HCT116 (cell line): ENCODE measurements around the gene CELA3B. TPM values are rescaled to one million over a fixed set of nuclear protein-coding genes. Genes with fewer than 3 reads are reported as not detected.

Experiments used
- ATAC-seq: fragments of 200-7000 bp; cut with Tn5 transposase; 2 replicates; pipeline ENCODE4 v1.9.1; 2020; ENCODE audit warnings: mild to moderate bottlenecking, moderate library complexity
- BruUV-seq: library from RNA; stranded (reverse); fragments of 400-500 nt; replicated peaks from 2 replicates; lab custom pipeline; 2021; lab: Mats Ljungman, UMichigan
- CTCF ChIA-PET: fragments of 300-600 bp; sonication (Branson Sonifier 250); formaldehyde crosslinking; loops from one replicate; lab custom pipeline; 2021; ENCODE audit warnings: antibody characterized with exemption; lab: Charles Lee
- POLR2A ChIA-PET: fragments of 300-600, 350-600 bp; sonication (Branson Sonifier 250); formaldehyde crosslinking; loops from one replicate; lab custom pipeline; 2021; ENCODE audit warnings: antibody characterized with exemption; lab: Charles Lee
- RAD21 ChIA-PET, 2 experiments: fragments of 300-600 bp; sonication (Branson Sonifier 250); formaldehyde crosslinking; loops; one replicate each; lab custom pipeline; 2023; ENCODE audit warnings: low total read pairs in 2 of 2; ENCODE audit not compliant: uncharacterized antibody in 2 of 2, unreplicated experiment in 2 of 2, low non-redundant PET in 1 of 2; lab: Charles Lee
- DNase-seq: peaks from one replicate; pipeline ENCODE4 v3.0.0-alpha.2; 2010; ENCODE audit warnings: low read depth, low spot score
- H2AFZ ChIP-seq: fragments of 200-600 bp; shearing (Covaris generic), sonication (generic); 2 replicates; pipeline ENCODE4 v1.6.1; 2017; ENCODE audit warnings: low read depth, mixed run types, mixed read lengths, antibody characterized with exemption, low read length; ENCODE audit not compliant: poor library complexity, severe bottlenecking
- H3K27ac ChIP-seq: 2 replicates; pipeline ENCODE4 v1.5.1; 2012; ENCODE audit warnings: low read depth, low read length
- H3K27me3 ChIP-seq: fragments of 200-600 bp; sonication (generic); 2 replicates; pipeline ENCODE4 v1.6.1; 2016; ENCODE audit warnings: mixed run types, low read length, mixed read lengths; ENCODE audit not compliant: insufficient read depth
- H3K36me3 ChIP-seq, 2 experiments: fragments of 200-500 bp in 1 of 2; fragments of 200-600 bp in 1 of 2; sonication (Bioruptor generic) in 1 of 2; sonication (generic) in 1 of 2; 2 replicates each; pipeline versions ENCODE4 v1.5.1 to v1.6.1; 2014 to 2016; ENCODE audit warnings: low read length in 2 of 2, inconsistent platforms in 1 of 2, mixed read lengths in 1 of 2, mixed run types in 1 of 2; ENCODE audit not compliant: insufficient read depth in 2 of 2, control insufficient read depth in 1 of 2
- H3K4me1 ChIP-seq, 2 experiments: fragments of 200-600 bp in 1 of 2; sonication (generic) in 1 of 2; 2 replicates each; pipeline versions ENCODE4 v1.5.1 to v1.6.1; 2012 to 2017; ENCODE audit warnings: low read length in 2 of 2, inconsistent platforms in 1 of 2, mild to moderate bottlenecking in 1 of 2, mixed read lengths in 1 of 2, mixed run types in 1 of 2, moderate library complexity in 1 of 2; ENCODE audit not compliant: insufficient read depth in 2 of 2, control insufficient read depth in 1 of 2
- H3K4me2 ChIP-seq: fragments of 200-600 bp; sonication (generic); 2 replicates; pipeline ENCODE4 v1.6.1; 2017; ENCODE audit warnings: mixed run types, low read length, mixed read lengths
- H3K4me3 ChIP-seq, 2 experiments: fragments of 200-600 bp in 1 of 2; sonication (generic) in 1 of 2; replicated peaks in 1 of 2; 2 replicates each; pipeline ENCODE4 v1.5.1; 2011 to 2016; ENCODE audit warnings: low read length in 2 of 2, control low read depth in 1 of 2, low read depth in 1 of 2, mild to moderate bottlenecking in 1 of 2, mixed read lengths in 1 of 2, mixed run types in 1 of 2
- H3K79me2 ChIP-seq: fragments of 200-600 bp; sonication (generic); 2 replicates; pipeline ENCODE4 v1.6.1; 2017; ENCODE audit warnings: mild to moderate bottlenecking, mixed run types, low read length, moderate library complexity, mixed read lengths; ENCODE audit not compliant: insufficient read depth
- H3K9ac ChIP-seq: fragments of 200-600 bp; sonication (generic); 2 replicates; pipeline ENCODE4 v1.6.1; 2016; ENCODE audit warnings: low read length, mixed read lengths
- H3K9me2 ChIP-seq: fragments of 200-600 bp; sonication (generic), shearing (Covaris generic); 2 replicates; pipeline ENCODE4 v1.6.1; 2017; ENCODE audit warnings: mixed run types, mild to moderate bottlenecking, moderate library complexity; ENCODE audit not compliant: insufficient read depth
- H3K9me3 ChIP-seq, 2 experiments: fragments of 200-500 bp in 1 of 2; fragments of 200-600 bp in 1 of 2; sonication (Bioruptor generic) in 1 of 2; sonication (generic) in 1 of 2; 2 replicates each; pipeline ENCODE4 v1.6.1; 2014 to 2017; ENCODE audit warnings: low read length in 2 of 2, mixed read lengths in 2 of 2, inconsistent platforms in 1 of 2, low read depth in 1 of 2, mild to moderate bottlenecking in 1 of 2, mixed run types in 1 of 2, moderate library complexity in 1 of 2; ENCODE audit not compliant: control insufficient read depth in 1 of 2, insufficient read depth in 1 of 2
- H4K20me1 ChIP-seq: fragments of 200-600 bp; sonication (generic), shearing (Covaris generic); 2 replicates; pipeline ENCODE4 v1.6.1; 2017; ENCODE audit warnings: mixed run types, mild to moderate bottlenecking, moderate library complexity; ENCODE audit not compliant: insufficient read depth
- CBX3 ChIP-seq: IDR thresholded peaks from 2 replicates; pipeline ENCODE4 v1.6.1; 2012; ENCODE audit warnings: low read depth
- CEBPB ChIP-seq: IDR thresholded peaks from 2 replicates; pipeline ENCODE4 v1.6.1; 2012; ENCODE audit warnings: low read depth
- EGR1 ChIP-seq: IDR thresholded peaks from 2 replicates; pipeline ENCODE4 v1.6.1; 2012; ENCODE audit warnings: low read depth
- EZH2phosphoT487 ChIP-seq: fragments of 200-600 bp; IDR thresholded peaks from 2 replicates; pipeline ENCODE4 v1.6.1; 2018; ENCODE audit warnings: antibody characterized with exemption, borderline replicate concordance
- FOSL1 ChIP-seq: IDR thresholded peaks from 2 replicates; pipeline ENCODE4 v1.6.1; 2012; ENCODE audit warnings: low read depth
- JUND ChIP-seq: IDR thresholded peaks from 2 replicates; pipeline ENCODE4 v1.6.1; 2012
- POLR2A ChIP-seq: IDR thresholded peaks from 2 replicates; pipeline ENCODE4 v1.7.0; 2011; ENCODE audit warnings: borderline replicate concordance; ENCODE audit not compliant: insufficient read depth, insufficient read length; ENCODE audit errors: extremely low read depth
- POLR2AphosphoS5 ChIP-seq: IDR thresholded peaks from 2 replicates; pipeline ENCODE4 v1.6.1; 2011; ENCODE audit warnings: mild to moderate bottlenecking, low read depth, low read length, moderate library complexity
- RAD21 ChIP-seq: IDR thresholded peaks from 2 replicates; pipeline ENCODE4 v1.6.1; 2012; ENCODE audit warnings: low read depth, mild to moderate bottlenecking
- SIN3A ChIP-seq: IDR thresholded peaks from 2 replicates; pipeline ENCODE4 v1.6.1; 2012; ENCODE audit warnings: low read depth
- SP1 ChIP-seq: IDR thresholded peaks from 2 replicates; pipeline ENCODE4 v1.6.1; 2012; ENCODE audit warnings: low read depth
- TCF7L2 ChIP-seq: IDR thresholded peaks from 2 replicates; pipeline ENCODE4 v1.7.0; 2011; ENCODE audit warnings: borderline replicate concordance, inconsistent platforms; ENCODE audit not compliant: insufficient read depth, insufficient read length; ENCODE audit errors: extremely low read depth
- YY1 ChIP-seq: IDR thresholded peaks from 2 replicates; pipeline ENCODE4 v1.6.1; 2011; ENCODE audit warnings: low read length, low read depth, moderate library complexity, mild to moderate bottlenecking; ENCODE audit not compliant: insufficient replicate concordance; ENCODE audit errors: extremely low read depth
- ZFX ChIP-seq: fragments of 450-650 bp; IDR thresholded peaks from 2 replicates; pipeline ENCODE4 v1.6.1; 2017
- ZNF274 ChIP-seq: fragments of 200-500 bp; sonication (Bioruptor generic); IDR thresholded peaks from 2 replicates; pipeline ENCODE4 v1.6.1; 2014; ENCODE audit warnings: mild to moderate bottlenecking, low read depth, low read length, inconsistent platforms
- intact Hi-C: fragments of 100-400 bp; cut with micrococcal nuclease; formaldehyde crosslinking; loops from 2 replicates; pipeline ENCODE4 v1.10.0; 2022
- total RNA-seq: library from RNA; stranded (reverse); gene quantifications from one replicate; pipeline ENCODE4 v1.2.1, GENCODE V29; 2021; ENCODE audit not compliant: unreplicated experiment
- TF ChIP-seq, protein P1 (sequence below): IDR thresholded peaks from 2 replicates; pipeline ENCODE4 v1.6.1; 2011; ENCODE audit warnings: mild to moderate bottlenecking, low read length, moderate library complexity; ENCODE audit not compliant: insufficient replicate concordance; ENCODE audit errors: extremely low read depth
- TF ChIP-seq, protein P2 (sequence below): IDR thresholded peaks from 2 replicates; pipeline ENCODE4 v1.6.1; 2012; ENCODE audit warnings: low read depth
- TF ChIP-seq, protein P3 (sequence below): IDR thresholded peaks from 2 replicates; pipeline ENCODE4 v1.6.1; 2012
- TF ChIP-seq, protein P4 (sequence below): IDR thresholded peaks from 2 replicates; pipeline ENCODE4 v1.6.1; 2012

The CELA3B gene
- total RNA-seq, 1 experiment from 2014 or later: 5.3 TPM

DNA sequence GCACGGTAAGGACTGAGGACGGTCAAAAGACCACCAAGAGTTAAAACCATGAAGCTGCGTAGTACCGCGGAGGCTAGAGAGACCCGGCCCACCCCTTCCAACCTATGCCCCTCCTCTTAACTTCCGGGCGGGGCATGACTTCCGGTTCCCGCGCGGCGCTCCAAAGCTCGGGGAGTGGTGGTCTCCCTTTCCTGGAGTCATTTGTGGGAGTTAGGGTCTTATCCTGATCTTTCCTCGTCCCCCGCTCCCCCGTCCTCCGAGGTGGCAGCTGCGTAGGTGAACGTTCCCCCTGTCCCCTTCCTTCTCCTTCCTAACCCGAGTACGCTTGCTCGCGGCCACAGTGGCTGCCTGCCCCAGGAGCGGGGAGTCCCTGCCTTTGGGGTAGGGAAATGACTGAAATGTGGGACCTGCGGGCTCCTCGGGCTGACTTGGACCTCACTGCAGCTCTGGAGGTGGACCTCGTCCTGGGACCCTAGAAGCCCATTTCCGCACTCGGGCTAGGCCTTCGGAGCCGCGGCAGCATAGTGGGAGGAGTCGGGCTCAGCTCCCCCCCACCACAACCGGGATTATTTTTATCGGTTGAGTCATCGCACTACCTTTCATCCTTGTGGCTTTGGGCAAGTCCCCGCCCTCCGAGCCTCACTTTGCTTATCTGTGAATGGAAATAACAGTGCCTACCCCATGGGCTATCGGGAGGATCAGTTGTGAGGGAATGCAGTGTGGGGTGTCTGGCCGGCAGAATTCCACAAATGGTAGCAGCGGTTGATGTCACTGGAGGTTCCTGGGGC lies 48.7 kb downstream of the CELA3B start:
- BruUV-seq: TSS peak; percentile 82
- no peaks in the 10 kb centered on the region for H3K27me3 ChIP-seq
- peak overlapping the region; percentile 99 for H3K27ac ChIP-seq
- peak overlapping the region; percentile 87 for H2AFZ ChIP-seq
- peak overlapping the region; percentile 97 for H3K9ac ChIP-seq
- CTCF ChIA-PET: interaction anchor here (0.9 to 1.1 kb wide), 3 partner anchors 15 to 755 kb away, joined by 3 to 5 read pairs (median 3); no protein-coding TSS in a partner anchor
- POLR2A ChIA-PET: interaction anchor here (1.4 to 2.4 kb wide), 4 partner anchors 13 to 27 kb away, joined by 3 to 18 read pairs (median 8); partner anchors contain the start of gene CDC42
- H3K9me3 ChIP-seq: no peaks in the 10 kb centered on the region
- DNase-seq (peak; percentile 82), ATAC-seq (peak; percentile 84)
- H3K36me3 ChIP-seq: no peaks in the 10 kb centered on the region
- H3K9me2 ChIP-seq: no peaks in the 10 kb centered on the region
- intact Hi-C loops: loop anchor here (1.0 kb wide), 1 partner anchor 27 kb away; the partner anchor contains the start of gene CDC42
- no peaks in the 10 kb centered on the region for H4K20me1 ChIP-seq
- H3K79me2 ChIP-seq: peaks cover 8% of the 10 kb centered on the region; the same call in 1 of the 2 replicates
- peak overlapping the region; percentile 72 to 87 for H3K4me3 ChIP-seq
- H3K4me2 ChIP-seq: peak overlapping the region; percentile 86
- peaks cover 18 to 34% of the 10 kb centered on the region in 2 experiments for H3K4me1 ChIP-seq
- RAD21 ChIA-PET: interaction anchor here in 1 of 2 experiments (0.6 to 1.7 kb wide), 2 partner anchors 27 to 45 kb away, joined by 7 read pairs; partner anchors contain the start of gene CDC42
- TF ChIP-seq, protein P1, sequence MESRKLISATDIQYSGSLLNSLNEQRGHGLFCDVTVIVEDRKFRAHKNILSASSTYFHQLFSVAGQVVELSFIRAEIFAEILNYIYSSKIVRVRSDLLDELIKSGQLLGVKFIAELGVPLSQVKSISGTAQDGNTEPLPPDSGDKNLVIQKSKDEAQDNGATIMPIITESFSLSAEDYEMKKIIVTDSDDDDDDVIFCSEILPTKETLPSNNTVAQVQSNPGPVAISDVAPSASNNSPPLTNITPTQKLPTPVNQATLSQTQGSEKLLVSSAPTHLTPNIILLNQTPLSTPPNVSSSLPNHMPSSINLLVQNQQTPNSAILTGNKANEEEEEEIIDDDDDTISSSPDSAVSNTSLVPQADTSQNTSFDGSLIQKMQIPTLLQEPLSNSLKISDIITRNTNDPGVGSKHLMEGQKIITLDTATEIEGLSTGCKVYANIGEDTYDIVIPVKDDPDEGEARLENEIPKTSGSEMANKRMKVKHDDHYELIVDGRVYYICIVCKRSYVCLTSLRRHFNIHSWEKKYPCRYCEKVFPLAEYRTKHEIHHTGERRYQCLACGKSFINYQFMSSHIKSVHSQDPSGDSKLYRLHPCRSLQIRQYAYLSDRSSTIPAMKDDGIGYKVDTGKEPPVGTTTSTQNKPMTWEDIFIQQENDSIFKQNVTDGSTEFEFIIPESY: peak; percentile 62
- TF ChIP-seq, protein P2, sequence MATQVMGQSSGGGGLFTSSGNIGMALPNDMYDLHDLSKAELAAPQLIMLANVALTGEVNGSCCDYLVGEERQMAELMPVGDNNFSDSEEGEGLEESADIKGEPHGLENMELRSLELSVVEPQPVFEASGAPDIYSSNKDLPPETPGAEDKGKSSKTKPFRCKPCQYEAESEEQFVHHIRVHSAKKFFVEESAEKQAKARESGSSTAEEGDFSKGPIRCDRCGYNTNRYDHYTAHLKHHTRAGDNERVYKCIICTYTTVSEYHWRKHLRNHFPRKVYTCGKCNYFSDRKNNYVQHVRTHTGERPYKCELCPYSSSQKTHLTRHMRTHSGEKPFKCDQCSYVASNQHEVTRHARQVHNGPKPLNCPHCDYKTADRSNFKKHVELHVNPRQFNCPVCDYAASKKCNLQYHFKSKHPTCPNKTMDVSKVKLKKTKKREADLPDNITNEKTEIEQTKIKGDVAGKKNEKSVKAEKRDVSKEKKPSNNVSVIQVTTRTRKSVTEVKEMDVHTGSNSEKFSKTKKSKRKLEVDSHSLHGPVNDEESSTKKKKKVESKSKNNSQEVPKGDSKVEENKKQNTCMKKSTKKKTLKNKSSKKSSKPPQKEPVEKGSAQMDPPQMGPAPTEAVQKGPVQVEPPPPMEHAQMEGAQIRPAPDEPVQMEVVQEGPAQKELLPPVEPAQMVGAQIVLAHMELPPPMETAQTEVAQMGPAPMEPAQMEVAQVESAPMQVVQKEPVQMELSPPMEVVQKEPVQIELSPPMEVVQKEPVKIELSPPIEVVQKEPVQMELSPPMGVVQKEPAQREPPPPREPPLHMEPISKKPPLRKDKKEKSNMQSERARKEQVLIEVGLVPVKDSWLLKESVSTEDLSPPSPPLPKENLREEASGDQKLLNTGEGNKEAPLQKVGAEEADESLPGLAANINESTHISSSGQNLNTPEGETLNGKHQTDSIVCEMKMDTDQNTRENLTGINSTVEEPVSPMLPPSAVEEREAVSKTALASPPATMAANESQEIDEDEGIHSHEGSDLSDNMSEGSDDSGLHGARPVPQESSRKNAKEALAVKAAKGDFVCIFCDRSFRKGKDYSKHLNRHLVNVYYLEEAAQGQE: no peak
- TF ChIP-seq JUND (peak; percentile 73), SP1 (peak; percentile 86), CEBPB (no peak), POLR2A (peak; percentile 83), ZNF274 (no peak), EZH2phosphoT487 (no peak), CBX3 (no peak; the same call in 1 of the 2 replicates), EGR1 (no peak), FOSL1 (peak; percentile 73), TCF7L2 (peak; percentile 89), SIN3A (peak; percentile 65), POLR2AphosphoS5 (peak; percentile 88), YY1 (peak; percentile 77), ZFX (peak; percentile 84), RAD21 (no peak)
- TF ChIP-seq, protein P3, sequence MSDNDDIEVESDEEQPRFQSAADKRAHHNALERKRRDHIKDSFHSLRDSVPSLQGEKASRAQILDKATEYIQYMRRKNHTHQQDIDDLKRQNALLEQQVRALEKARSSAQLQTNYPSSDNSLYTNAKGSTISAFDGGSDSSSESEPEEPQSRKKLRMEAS: peak; percentile 62; the same call in 1 of the 2 replicates
- TF ChIP-seq, protein P4, sequence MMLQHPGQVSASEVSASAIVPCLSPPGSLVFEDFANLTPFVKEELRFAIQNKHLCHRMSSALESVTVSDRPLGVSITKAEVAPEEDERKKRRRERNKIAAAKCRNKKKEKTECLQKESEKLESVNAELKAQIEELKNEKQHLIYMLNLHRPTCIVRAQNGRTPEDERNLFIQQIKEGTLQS: no peak
